Stimulated activated CD4-positive, alpha-beta T cell treated with anti-CD3 and anti-CD28 coated beads, Interleukin-4, amount 100 ng/mL, for 48 hours (primary cell): ENCODE data around the gene QSER1.
"Not testable (repeated sequence)": the region's sequence is repeated elsewhere in the genome, so short reads cannot be mapped to it uniquely, and the experiment has no call there.

ENCODE experiments used
- DNase-seq, 2 donors: peaks; one replicate each; pipeline ENCODE4 v3.0.0-alpha.2; 2020; ENCODE audit warnings: low read depth in 2 of 2

Gene QSER1

GRCh38 chr11:33000181-33000580, 107.6 kb downstream of the QSER1 start:
- no peak for DNase-seq

- no peak for DNase-seq
These were observed 108.7 kb downstream of the QSER1 start for GRCh38 chr11:33001281-33001680.

GRCh38 chr11:33001751-33002542, 109.3 kb downstream of the QSER1 start:
- no peak for DNase-seq

- DNase-seq = no peak
These were observed 112.6 kb downstream of the QSER1 start for GRCh38 chr11:33005175-33005574.

- DNase-seq = no peak
These were observed 113.4 kb downstream of the QSER1 start for GRCh38 chr11:33006010-33006409.

GRCh38 chr11:33013755-33014154, 121.1 kb downstream of the QSER1 start:
- DNase-seq = no peak

- peak; percentile 66 to 76 for DNase-seq
These were observed 123.3 kb downstream of the QSER1 start, which contains the start of gene DEPDC7 for GRCh38 chr11:33015621-33016551. Gene DEPDC7, plus strand, starts transcription at chr11:33015878. Its CDS starts 78 bp downstream, at chr11:33015956.

GRCh38 chr11:33016654-33017053, 124.0 kb downstream of the QSER1 start:
- DNase-seq = no peak

- no peak for DNase-seq
These were observed 124.9 kb downstream of the QSER1 start for GRCh38 chr11:33017478-33017877.

GRCh38 chr11:33017965-33018364, 125.4 kb downstream of the QSER1 start:
- DNase-seq = no peak

GRCh38 chr11:33018840-33019239, 126.2 kb downstream of the QSER1 start:
- no peak for DNase-seq

GRCh38 chr11:33021501-33021900, 128.9 kb downstream of the QSER1 start:
- no peak for DNase-seq

- no peak for DNase-seq
These were observed 129.3 kb downstream of the QSER1 start for GRCh38 chr11:33021937-33022336.

- DNase-seq = no peak
These were observed 132.7 kb downstream of the QSER1 start for GRCh38 chr11:33025339-33025722.

- DNase-seq = no peak
These were observed 134.6 kb downstream of the QSER1 start for GRCh38 chr11:33027233-33027632.

- no peak for DNase-seq
These were observed 135.4 kb downstream of the QSER1 start for GRCh38 chr11:33027846-33028536.

- DNase-seq = no peak
These were observed 135.9 kb downstream of the QSER1 start for GRCh38 chr11:33028537-33028914.

- not testable (repeated sequence) for DNase-seq
These were observed 136.6 kb downstream of the QSER1 start for GRCh38 chr11:33029218-33029617.
